ENCODE results near the gene APOB. TPM values are rescaled to one million over a fixed set of nuclear protein-coding genes. Genes with fewer than 3 reads are reported as not detected.

Gene APOB
- total and polyA plus RNA-seq, 2 of the 8 experiments (the other 6 are each of a cell fraction or from before 2014, with no cell fraction given), result 0.15 to 0.61 TPM

DNA sequence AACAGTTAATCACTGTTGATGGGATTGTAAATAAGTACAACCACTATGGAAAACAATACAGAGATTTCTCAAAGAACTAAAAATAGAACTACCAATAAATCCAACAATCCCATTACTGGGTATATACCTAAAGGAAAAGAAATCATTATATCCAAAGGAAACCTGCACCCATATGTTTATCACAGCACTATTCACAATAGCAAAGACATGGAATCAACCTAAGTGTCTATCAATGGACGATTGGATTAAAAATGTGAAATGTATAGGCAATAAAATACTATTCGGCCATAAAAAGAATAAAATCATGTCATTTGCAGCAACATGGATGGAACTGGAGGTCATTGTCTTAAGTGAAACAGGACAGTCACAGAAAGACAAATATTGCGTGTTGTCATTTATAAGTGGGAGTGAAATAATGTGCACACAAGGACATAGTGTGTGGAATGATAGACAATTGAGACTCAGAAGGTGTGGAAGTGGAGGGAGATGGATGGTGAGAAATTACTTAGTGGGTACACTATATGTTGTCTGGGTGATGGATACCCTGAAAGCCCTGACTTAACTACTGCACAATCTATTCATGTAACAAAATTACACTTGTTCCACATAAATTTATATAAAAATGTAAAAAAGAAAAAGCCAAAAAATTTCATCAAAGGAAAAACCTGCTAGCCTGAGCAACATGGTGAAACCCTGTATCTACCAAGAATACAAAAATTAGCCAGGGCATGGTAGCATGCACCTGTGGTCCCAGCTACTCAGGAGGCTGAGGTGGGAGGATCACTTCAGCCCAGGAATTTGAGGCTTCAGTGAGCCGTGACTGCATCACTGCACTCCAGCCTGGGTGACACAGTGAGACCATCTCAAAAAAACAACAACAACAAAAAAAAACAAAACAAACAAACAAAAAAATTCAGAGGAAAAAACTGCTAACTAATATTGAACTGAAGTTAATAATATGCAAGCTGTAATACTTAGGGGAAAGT lies 12.6 kb downstream of the APOB start:
- Histone ChIP-seq H3K23ac (ENCODE audit: insufficient read length) (no peak overlapping the region), H3K79me2 (ENCODE audit: control insufficient read depth in 1 of 2, insufficient read depth in 2 of 2, low read length in 2 of 2) (no peaks in the 10 kb centered on the region), H3K4me3 (ENCODE audit: extremely low read depth in 1 of 4, insufficient read depth in 2 of 4, low read depth in 3 of 4, low read length in 4 of 4) (no peak overlapping the region), H3K9ac (replicated peaks in 1 of 4; ENCODE audit: extremely low read depth in 1 of 4, low read depth in 3 of 4, low read length in 3 of 4) (no peak overlapping the region), H2BK20ac (ENCODE audit: low read length) (no peak overlapping the region), H3K27me3 (replicated peaks in 1 of 4; ENCODE audit: control insufficient read depth in 3 of 4, extremely low read depth in 1 of 4, insufficient read depth in 3 of 4, low read length in 3 of 4) (no peaks in the 10 kb centered on the region), H3K56ac (replicated peaks; ENCODE audit: insufficient read length, low read depth, low read length) (no peak overlapping the region), H3K27ac (ENCODE audit: low read depth, low read length) (no peak overlapping the region), H4K91ac (replicated peaks; ENCODE audit: insufficient read length, low read length) (no peak overlapping the region), H3K79me1 (ENCODE audit: low read depth, low read length) (no peaks in the 10 kb centered on the region), H3K4me1 (replicated peaks in 1 of 4; ENCODE audit: control insufficient read depth in 3 of 4, insufficient read depth in 4 of 4, low read length in 3 of 4) (no peaks in the 10 kb centered on the region), H3K14ac (ENCODE audit: insufficient read length) (no peak overlapping the region), H4K20me1 (replicated peaks in 1 of 2; ENCODE audit: control insufficient read depth in 1 of 2, insufficient read depth in 2 of 2, low read length in 2 of 2) (no peaks in the 10 kb centered on the region), H3K36me3 (ENCODE audit: control insufficient read depth in 2 of 4, insufficient read depth in 4 of 4, low read length in 3 of 4) (no peaks in the 10 kb centered on the region), H3K9me3 (ENCODE audit: insufficient read depth in 2 of 2, low read depth in 1 of 2, low read length in 1 of 2) (no peaks in the 10 kb centered on the region), H2BK12ac (ENCODE audit: low read depth, low read length) (no peak overlapping the region), H4K8ac (ENCODE audit: extremely low read depth, insufficient read depth, low read length) (no peak overlapping the region), H3K4ac (replicated peaks; ENCODE audit: insufficient read length, low read depth, low read length) (no peak overlapping the region), H2BK5ac (ENCODE audit: low read depth, low read length) (no peak overlapping the region), H2BK15ac (ENCODE audit: low read length) (no peak overlapping the region), H3K4me2 (ENCODE audit: insufficient read depth in 1 of 2, low read depth in 2 of 2, low read length in 2 of 2) (no peak overlapping the region), H2AK5ac (ENCODE audit: low read depth, low read length) (no peak overlapping the region), H3K23me2 (ENCODE audit: low read depth, low read length) (no peaks in the 10 kb centered on the region; the same call in 1 of the 2 replicates), H3K18ac (ENCODE audit: extremely low read depth, low read length) (no peak overlapping the region), H4K5ac (ENCODE audit: insufficient read length, low read depth, low read length) (no peak overlapping the region), H2BK120ac (replicated peaks; ENCODE audit: low read depth, low read length) (no peak overlapping the region), H2AFZ (ENCODE audit: low read length) (no peak overlapping the region)
- CTCF ChIA-PET (ENCODE audit: partially characterized antibody), result interaction anchor here (0.7 to 1.2 kb wide), 3 partner anchors 10 to 297 kb away, joined by 3 read pairs; no protein-coding TSS in a partner anchor
- FAIRE-seq, result no peak
- POLR2A ChIA-PET (ENCODE audit: partially characterized antibody), result no interaction called here
- DNase-seq (ENCODE audit: low read depth in 1 of 2, low spot score in 2 of 2), result no peak
- 94% methylated on average over 4 of the region's 4 CpGs; no CpG with 5 or more reads in 1 of the 2 experiments for WGBS, 2 experiments (ENCODE audit: extremely low coverage in 1 of 2, insufficient coverage in 1 of 2, insufficient read length in 1 of 2, insufficient replicate concordance in 2 of 2, low coverage in 1 of 2, low lambda C conversion rate in 2 of 2, missing lambda C conversion rate in 1 of 2)
- TF ChIP-seq SRF (IDR thresholded peaks at IDR 0.05; ENCODE audit: low read depth, low read length), result no peak
- TF ChIP-seq SP1 (IDR thresholded peaks at IDR 0.05; ENCODE audit: low read depth, low read length), result no peak
- no peak for TF ChIP-seq TBP (IDR thresholded peaks at IDR 0.05; ENCODE audit: low read depth, low read length)
- TF ChIP-seq SIX5 (IDR thresholded peaks at IDR 0.05; ENCODE audit: low read depth, low read length), result no peak
- no peak for TF ChIP-seq NRF1 (IDR thresholded peaks at IDR 0.05; ENCODE audit: low read depth, low read length)
- no peak for TF ChIP-seq EGR1 (IDR thresholded peaks at IDR 0.05; ENCODE audit: borderline replicate concordance, low read depth, low read length)
- no peak for TF ChIP-seq GABPA (IDR thresholded peaks at IDR 0.05; ENCODE audit: borderline replicate concordance, insufficient read depth, low read length)
- no peak for TF ChIP-seq KDM4A (IDR thresholded peaks at IDR 0.05; ENCODE audit: low read depth, low read length, severe bottlenecking)
- TF ChIP-seq RFX5 (IDR thresholded peaks at IDR 0.05; ENCODE audit: borderline replicate concordance, low read depth, low read length), result no peak
- TF ChIP-seq CBX5 (IDR thresholded peaks at IDR 0.05; ENCODE audit: low read depth, low read length), result no peak

Measured in H1 (cell line).